Measurements from ENCODE around the gene HOXA5. TPM values are rescaled to one million over a fixed set of nuclear protein-coding genes. Genes with fewer than 3 reads are reported as not detected.
A peak's percentile ranks its signal among the peaks of the same experiment; 100 is the strongest.

HOXA5 gene
- total RNA-seq, 2 donors from 2014 or later, result 0.99 to 2.6 TPM

DNA sequence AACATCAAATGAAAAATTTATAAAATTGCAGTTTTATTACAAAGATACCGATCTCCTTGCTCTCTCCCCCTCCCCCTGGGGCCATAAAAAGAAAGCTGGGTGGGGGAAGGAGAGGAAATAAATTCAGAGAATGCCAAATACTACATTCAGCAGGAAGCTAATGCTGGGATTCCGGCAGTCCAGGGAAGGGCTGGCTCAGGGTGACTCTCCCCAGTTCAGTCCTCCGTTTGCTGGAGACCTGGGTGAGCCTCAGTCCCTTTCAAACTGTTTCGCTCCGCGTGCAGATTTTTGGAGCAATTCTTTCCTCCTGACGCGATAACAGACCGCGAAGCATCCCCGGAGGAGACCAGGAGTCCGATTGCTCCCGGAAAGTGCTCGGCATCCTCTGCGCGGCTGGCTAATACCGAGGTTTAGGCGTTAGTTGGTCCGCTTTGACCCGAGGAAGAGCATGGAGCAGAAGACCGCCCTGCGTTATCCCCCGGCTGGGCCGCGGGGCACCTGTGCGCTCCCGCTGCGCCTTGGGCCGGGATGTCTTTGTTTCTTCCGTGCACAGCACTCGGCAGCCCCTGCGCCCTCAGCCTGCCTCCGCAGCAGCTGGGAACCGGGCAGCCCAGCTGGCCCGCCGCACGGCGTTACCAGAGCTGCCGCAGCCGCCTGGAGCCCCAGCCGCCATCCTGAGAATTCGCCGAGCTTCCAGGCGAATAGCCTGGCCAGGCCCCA lies 37.1 kb downstream of the HOXA5 start:
- DNase-seq, result peak in 1 of 4 donors; percentile 12

DNA sequence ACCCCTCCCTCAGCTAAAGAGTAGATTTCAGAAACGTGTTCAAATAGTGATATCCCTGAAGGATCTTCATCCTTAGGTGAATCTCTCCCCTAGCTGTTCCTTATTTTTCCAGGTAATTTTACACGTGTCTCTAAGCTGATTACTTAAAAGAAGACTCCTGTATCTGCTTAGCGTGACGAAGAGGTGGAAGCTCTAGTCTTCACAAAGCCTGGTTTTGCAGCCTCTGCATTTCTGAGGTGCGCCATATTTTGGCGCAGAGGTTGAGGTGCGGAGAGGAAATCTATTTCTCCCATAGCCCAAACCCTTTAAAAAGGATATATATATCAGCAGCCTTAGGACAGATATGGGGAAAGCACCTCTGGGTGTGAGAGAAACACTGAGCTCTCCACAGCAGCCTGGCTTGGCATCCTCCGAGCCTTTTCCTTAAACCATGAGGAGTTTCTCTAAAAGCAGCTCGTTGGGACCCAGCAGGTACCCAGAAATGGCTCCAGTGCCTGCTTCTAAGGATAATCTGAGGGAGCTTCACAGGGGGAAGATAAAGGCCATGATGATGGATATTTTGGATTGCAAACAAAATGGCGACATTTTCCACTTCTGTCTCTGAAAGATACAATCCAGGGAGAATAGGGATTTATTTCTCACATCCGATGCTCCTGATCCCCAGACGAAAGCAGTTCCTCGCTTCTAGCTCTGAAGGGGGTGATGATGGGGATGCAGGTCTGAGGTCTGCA lies 38.0 kb downstream of the HOXA5 start:
- Histone ChIP-seq H3K27me3 (peaks cover 0 to 63% of the 10 kb centered on the region in 2 donors), H3K36me3 (replicated peaks in 1 of 2; ENCODE audit: insufficient read depth in 1 of 2, low read depth in 2 of 2) (no peaks in the 10 kb centered on the region), H3K9me3 (no peaks in the 10 kb centered on the region), H3K4me3 (no peak overlapping the region), H3K27ac (no peak overlapping the region), H3K4me1 (peaks cover 14% of the 10 kb centered on the region)
- TF ChIP-seq POLR2A (IDR thresholded peaks at IDR 0.05), result no peak
- TF ChIP-seq, protein P1, sequence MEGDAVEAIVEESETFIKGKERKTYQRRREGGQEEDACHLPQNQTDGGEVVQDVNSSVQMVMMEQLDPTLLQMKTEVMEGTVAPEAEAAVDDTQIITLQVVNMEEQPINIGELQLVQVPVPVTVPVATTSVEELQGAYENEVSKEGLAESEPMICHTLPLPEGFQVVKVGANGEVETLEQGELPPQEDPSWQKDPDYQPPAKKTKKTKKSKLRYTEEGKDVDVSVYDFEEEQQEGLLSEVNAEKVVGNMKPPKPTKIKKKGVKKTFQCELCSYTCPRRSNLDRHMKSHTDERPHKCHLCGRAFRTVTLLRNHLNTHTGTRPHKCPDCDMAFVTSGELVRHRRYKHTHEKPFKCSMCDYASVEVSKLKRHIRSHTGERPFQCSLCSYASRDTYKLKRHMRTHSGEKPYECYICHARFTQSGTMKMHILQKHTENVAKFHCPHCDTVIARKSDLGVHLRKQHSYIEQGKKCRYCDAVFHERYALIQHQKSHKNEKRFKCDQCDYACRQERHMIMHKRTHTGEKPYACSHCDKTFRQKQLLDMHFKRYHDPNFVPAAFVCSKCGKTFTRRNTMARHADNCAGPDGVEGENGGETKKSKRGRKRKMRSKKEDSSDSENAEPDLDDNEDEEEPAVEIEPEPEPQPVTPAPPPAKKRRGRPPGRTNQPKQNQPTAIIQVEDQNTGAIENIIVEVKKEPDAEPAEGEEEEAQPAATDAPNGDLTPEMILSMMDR (IDR thresholded peaks at IDR 0.05), result no peak
- DNase-seq (no peak), ATAC-seq (no peak)
- intact Hi-C loops (cut with DNase I), result no loop called here
- 33 to 34% methylated on average over 13 of the region's 13 CpGs for WGBS, 2 donors

More for the DNA sequence above, 37.1 kb downstream of the HOXA5 start:
- Histone ChIP-seq H3K4me3 (no peak overlapping the region), H3K4me1 (peaks cover 14% of the 10 kb centered on the region), H3K27me3 (peaks cover 0 to 55% of the 10 kb centered on the region in 2 donors), H3K9me3 (no peaks in the 10 kb centered on the region), H3K27ac (peak overlapping the region; percentile 8 to 66 (median 34)), H3K36me3 (replicated peaks in 1 of 2; ENCODE audit: insufficient read depth in 1 of 2, low read depth in 2 of 2) (no peaks in the 10 kb centered on the region)
- 9 to 15% methylated on average over 29 to 38 of the region's 44 CpGs for WGBS, 2 donors
- no peak for ATAC-seq
- intact Hi-C loops (cut with DNase I), result no loop called here
- TF ChIP-seq, protein P1 (IDR thresholded peaks at IDR 0.05), result no peak
- peak in 1 of 3 donors; percentile 15 for TF ChIP-seq POLR2A (IDR thresholded peaks at IDR 0.05)

DNA sequence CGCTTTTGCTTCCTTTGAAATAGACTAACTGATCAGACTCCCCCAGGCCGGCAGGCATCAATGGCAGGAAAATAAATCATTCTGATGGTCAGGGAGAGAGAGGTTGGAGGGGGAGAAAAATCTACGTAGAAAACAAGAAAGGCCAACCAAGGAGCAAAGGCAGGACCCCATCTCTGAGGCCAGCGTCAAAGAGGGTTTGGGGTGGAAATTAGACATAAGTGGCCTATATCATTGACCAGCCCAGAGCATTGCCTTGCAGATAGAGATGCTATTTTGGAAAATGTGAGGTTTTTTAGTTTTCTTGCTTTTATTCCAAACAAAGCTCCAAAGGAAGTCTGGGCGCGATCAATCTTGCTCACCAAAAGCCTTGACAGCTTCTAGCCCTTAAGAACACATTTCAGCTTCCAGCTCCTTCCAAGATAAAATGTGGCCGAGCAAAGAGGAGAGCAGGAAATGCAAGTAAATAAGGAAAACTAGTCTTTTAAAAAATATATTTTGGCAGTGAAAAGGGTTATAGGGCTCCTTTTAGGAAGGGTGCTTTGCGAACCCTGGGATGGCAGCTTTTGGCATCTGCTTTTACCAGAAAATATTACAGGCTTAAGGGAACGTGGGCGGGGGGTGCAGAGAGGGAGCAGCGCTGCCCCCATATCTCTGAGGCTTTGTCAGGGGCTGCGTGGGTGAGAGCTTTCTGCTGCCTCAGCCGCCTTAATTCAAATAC lies 39.0 kb downstream of the HOXA5 start:
- Histone ChIP-seq H3K4me3 (no peak overlapping the region), H3K27ac (peak overlapping the region in 1 of 4 donors; percentile 30), H3K36me3 (replicated peaks in 1 of 2; ENCODE audit: insufficient read depth in 1 of 2, low read depth in 2 of 2) (no peaks in the 10 kb centered on the region), H3K27me3 (peaks cover 0 to 63% of the 10 kb centered on the region in 2 donors), H3K4me1 (peaks cover 17% of the 10 kb centered on the region), H3K9me3 (no peaks in the 10 kb centered on the region)
- DNase-seq (no peak), ATAC-seq (no peak)
- 16 to 21% methylated on average over 13 of the region's 13 CpGs for WGBS, 2 donors
- intact Hi-C loops (cut with DNase I), result no loop called here
- TF ChIP-seq, protein P1 (IDR thresholded peaks at IDR 0.05), result no peak
- no peak for TF ChIP-seq POLR2A (IDR thresholded peaks at IDR 0.05)

DNA sequence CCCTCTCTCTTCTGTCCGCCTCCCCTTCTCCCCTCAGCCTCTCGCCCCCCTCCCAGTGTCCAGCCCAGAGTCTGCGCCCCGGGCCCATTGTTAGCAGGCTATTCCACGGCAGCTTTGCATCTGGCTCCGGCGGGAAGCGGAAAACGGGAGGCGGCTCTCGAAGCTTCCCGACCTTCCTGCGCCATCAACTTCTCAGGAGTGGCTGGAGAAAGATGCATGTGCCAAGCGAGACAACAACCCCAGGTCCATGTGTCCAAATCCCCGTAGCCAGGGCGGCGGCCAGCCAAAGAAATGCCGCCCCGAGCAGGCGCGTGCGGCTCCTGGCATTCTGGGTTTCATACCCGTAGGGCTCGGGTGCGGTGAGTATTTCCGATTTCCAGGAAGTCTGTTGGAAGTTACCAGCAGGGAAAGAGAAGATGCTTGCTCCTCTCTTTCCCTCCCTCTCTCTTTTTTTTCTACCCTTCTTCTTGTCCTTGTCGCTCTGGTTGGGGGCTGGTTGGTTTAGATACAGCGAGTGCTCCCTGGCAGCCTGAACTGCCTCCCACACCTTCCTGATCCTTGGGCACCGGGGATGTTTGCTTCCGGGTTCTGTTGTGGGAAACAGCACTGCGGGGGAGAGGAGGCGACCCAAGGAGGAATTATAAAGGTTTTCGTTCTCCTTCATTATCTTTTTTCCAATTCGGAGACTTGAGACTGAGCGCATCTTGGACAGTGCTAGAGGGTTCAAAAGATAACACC lies 39.8 kb downstream of the HOXA5 start:
- Histone ChIP-seq H3K27ac (peak overlapping the region in 2 of 4 donors; percentile 39 to 45), H3K27me3 (peaks cover 3 to 68% of the 10 kb centered on the region in 2 donors), H3K4me3 (no peak overlapping the region), H3K36me3 (replicated peaks in 1 of 2; ENCODE audit: insufficient read depth in 1 of 2, low read depth in 2 of 2) (no peaks in the 10 kb centered on the region), H3K4me1 (peaks cover 25% of the 10 kb centered on the region), H3K9me3 (no peaks in the 10 kb centered on the region)
- TF ChIP-seq, protein P1 (IDR thresholded peaks at IDR 0.05), result no peak
- no peak for TF ChIP-seq POLR2A (IDR thresholded peaks at IDR 0.05)
- ATAC-seq, result no peak
- WGBS, 2 donors, result 7 to 13% methylated on average over 34 to 35 of the region's 35 CpGs
- intact Hi-C loops (cut with DNase I), result no loop called here
- DNase-seq, result peak in 1 of 4 donors; percentile 10
